NCI-H2107 (cell line): ENCODE measurements around the gene SLC46A1.
"Not testable (repeated sequence)": the region's sequence is repeated elsewhere in the genome, so short reads cannot be mapped to it uniquely, and the experiment has no call there.

Experiments used
- DNase-seq: peaks from one replicate; lab custom pipeline; 2025; lab: John Stamatoyannopoulos, UW

Gene SLC46A1

DNA sequence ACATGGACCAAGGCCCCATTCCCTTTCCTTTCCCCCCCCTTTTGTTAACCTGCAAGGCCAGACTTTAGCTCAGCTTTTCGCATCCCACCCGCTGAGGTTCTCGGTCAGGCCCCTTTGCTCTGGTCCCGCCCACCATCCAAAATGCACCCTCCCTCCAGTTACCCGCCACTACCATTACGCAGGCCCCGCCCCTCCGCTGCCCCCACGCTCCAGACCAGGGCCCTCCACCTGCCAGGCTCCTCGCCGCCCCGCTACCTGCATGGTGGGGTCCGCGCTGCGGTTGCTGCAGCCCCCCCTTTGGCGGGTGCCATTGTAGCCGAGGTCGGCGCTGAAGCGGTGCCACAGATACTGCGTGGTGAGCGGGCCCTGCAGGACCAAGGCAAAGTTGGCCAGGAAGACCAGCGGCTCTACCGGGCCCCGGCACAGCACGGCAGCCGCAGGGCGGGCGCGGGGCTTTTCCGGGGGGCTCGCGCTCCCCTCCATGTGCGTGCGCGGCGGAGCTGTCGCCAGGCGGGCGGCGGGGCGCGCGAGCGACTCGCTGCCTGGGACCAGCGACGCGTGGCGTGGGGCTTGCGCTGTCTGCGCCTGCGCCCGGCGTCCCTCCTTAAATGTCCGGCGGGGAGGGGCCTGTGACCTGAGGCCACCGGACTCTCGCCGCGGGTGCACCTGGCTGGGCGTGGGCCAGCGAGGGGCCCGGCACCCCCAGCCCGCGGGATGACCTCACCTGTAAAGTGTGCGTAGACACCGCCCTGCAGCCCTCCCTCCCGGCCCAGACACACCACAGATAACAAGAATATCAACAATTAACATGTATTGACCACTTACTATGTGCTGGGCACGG lies at the start of gene SLC46A1:
Gene SLC46A1 (minus strand): TSS at position 581 of the 841 bp plus-strand sequence. CDS start 98 bp downstream, at position 483.
- no peak for DNase-seq

DNA sequence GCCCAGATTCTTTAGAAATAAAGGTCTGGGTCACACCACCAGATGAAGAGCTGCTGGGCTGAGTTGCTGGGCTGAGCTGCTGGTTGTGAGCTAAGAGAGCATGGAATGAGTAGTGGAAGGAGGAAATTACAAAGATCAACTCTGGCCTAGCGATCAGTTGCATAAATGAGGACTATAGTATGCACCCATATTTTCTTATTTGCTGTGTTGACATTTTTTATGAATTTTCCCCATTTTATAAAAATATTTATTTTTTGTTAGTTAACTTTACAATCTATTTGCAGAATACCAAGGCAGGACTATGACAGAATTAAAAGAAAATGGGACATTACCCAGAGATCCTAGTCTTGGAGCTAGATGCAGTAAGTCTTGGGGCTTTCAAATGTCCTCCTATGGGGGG lies 43.8 kb upstream of the SLC46A1 start:
- DNase-seq = no peak

- no peak for DNase-seq
Observed at GRCh38 chr17:28447396-28447760, 41.4 kb upstream of the SLC46A1 start.

DNA sequence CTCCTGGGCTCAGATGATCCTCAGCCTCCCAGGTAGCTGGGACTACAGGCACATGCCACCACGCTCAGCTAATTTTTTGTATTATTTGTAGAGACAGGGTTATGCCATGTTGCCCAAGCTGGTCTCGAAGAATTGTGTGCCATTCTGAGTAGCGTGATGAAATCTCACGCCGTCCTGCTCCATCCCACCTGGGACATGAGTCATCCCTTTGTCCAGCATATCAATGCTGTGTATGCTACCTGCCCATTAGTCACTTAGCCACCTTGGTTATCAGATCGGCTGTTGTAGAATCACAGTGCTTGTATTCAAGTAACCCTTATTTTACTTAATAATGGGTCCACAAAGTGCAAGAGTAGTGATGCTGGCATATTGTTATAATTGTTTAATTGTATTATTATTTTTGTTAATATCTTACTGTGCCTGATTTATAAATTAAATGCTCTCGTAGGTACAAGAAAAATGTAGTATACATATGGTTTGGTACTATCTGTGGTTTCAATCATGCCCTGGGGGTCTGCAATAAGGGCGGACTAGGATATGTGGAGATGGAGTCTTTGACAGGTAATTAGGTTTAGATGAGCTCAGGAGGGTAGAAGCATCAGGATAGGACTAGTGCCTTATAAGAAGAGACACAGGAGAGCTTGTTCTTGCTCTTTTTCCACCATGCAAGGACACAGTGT lies 40.8 kb upstream of the SLC46A1 start:
- DNase-seq = no peak

GRCh38 chr17:28443901-28444638 lies 38.1 kb upstream of the SLC46A1 start:
- DNase-seq = no peak

GRCh38 chr17:28434326-28434725 lies 28.3 kb upstream of the SLC46A1 start:
- DNase-seq = not testable (repeated sequence)

GRCh38 chr17:28433721-28434120 lies 27.7 kb upstream of the SLC46A1 start:
- no peak for DNase-seq

DNA sequence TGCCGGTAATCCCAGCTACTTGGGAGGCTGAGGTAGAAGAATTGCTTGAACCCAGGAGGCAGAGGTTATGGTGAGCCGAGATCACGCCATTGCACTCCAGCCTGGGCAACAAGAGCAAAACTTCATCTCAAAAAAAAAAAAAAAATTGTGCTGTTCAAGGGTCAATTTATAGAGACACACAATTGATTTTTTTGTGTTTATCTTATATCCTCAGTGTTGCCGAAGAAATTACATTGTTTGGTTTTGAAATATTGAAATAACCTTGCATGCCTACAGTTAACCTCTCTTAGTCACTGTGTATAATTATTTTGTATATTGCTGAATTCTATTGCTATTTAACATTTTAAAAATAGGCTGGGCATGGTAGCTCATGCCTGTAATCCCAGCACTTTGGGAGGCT lies 22.0 kb upstream of the SLC46A1 start:
- not testable (repeated sequence) for DNase-seq

DNA sequence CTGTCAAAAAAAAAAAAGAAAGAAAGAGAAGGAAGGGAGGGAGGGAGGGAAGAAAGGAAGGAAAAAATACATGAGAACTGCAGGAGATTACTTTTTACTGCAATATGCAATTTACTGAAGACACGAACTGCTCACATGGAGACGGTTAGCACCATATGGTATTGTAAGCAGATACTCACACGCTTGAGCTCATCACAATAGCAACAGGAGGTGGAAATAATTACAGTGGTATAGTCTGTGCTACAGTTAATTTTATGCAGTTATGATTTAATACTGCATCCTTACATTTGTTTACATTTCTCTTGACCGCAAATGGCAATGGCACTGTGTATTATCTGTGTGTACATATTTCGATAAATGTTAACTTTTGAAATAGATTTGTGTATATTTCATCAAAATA lies 21.4 kb upstream of the SLC46A1 start:
- DNase-seq = no peak

DNA sequence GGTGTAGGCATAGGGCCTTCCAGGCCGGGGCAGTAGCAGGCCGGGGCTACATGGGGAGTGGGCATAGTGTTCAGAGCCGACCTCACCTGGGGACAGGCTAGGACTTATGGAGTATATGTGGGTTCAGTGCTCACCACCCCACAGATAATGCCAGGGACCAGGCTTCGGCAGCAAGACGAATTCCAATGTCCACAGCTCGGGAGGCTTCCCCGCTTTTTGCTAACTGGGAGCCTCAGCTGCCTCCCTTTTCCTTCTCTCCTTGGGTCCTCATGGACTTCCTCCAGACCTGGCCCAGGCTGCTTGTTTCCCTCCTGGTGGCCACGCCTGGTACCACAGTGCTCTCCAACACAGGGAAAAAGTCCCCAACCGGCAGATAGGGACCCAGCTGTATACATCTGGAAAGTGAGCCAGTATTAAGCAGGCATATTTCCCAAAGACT lies 20.1 kb upstream of the SLC46A1 start:
- DNase-seq = no peak

DNA sequence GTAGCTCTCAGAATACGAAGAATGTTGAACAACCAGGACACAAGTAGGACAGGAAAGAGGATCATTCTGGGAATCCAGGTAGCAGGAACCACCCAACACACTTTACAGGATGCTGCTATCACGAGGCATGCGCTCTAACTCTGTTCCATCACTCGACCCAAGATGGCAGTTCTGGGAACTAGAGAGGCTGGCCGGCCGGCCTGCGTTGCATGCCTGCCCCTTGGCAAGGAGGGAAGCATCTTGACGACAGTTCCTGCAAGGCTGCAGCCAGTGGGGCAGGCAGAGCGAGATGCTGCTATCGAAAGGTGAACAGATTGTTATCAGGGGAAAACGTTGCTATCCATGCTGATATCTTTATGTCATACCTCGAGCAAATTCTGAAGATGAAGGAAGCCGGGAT lies 19.2 kb upstream of the SLC46A1 start:
- DNase-seq = no peak

DNA sequence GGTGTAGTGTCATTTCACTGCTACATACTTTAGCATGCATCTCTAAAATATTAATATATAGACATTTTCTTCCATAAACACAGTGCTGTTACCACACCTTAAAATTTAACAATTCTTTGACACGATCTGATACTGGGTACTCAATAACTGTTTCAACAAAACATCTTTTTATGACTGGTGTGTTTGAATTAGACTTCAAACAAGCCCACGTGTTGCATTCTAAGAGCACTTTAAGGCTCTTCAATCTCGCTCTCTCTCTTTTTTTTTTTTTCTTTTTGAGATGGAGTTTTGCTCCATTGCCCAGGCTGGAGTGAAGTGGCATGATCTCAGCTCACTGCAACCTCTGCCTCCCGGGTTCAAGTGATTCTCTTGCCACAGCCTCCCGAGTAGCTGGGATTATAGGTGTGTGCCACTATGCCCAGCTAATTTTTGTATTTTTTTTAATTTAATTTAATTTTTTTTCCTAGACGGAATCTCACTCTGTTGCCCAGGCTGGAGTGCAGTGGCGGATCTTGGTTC lies 15.8 kb upstream of the SLC46A1 start:
- no peak for DNase-seq

GRCh38 chr17:28416703-28417311 lies 10.8 kb upstream of the SLC46A1 start:
- DNase-seq = no peak

DNA sequence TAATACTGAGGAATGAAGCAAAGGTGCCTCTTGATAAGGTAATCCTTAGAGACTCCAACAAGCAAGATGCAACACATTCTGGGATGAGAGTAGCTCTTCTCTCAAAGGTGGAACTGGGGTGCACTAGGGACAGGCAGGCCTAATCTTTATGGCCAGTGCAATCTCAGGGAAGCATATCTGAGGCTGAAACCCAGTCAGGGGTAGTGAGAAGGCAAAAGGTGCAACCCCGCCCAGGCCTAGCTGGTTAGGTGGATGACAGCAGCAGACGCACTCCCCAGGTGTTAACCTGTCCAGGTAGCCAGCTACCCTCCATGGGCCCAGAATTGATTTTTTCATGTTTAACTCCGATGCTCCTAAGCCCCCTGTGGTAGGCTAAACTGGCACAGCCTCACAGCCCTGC lies 9.9 kb upstream of the SLC46A1 start:
- DNase-seq = no peak

GRCh38 chr17:28413804-28414203 lies 7.8 kb upstream of the SLC46A1 start:
- DNase-seq = no peak

GRCh38 chr17:28412099-28412498 lies 6.1 kb upstream of the SLC46A1 start:
- no peak for DNase-seq

DNA sequence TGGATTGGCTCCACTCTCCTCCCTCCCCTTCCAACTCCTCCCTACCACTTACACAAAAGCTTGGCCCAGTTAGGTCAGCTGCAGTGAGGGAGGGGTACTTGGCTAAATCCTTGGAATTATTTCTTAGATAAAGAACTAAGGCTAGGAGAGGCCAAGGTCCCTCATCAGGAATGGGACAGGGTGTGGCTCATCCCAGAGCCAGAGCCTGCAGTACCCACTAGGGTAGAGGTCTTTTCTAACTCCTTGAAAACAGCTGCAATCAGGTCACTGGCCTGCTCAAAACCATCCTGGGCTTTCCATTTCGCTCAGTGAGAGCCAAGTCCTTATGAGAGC lies 1.9 kb upstream of the SLC46A1 start:
- DNase-seq = no peak

GRCh38 chr17:28407130-28407973 lies 1.3 kb upstream of the SLC46A1 start:
- no peak for DNase-seq

DNA sequence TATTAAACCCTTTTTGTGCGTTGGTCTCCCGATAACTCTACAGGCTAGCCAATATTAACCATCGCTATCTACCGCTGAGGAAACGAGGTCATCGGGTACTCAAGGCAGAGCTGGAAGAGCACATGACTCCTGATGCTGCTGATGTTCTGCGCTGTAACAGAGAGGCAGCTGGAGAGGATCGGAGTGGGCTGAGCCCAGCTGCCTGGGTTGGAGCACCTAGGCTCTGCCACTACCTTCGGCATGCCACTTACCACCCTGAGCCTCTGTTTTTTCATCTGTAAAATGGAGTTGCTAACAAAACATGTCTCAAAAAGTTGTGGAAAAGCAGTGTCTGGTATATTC lies 432 bp upstream of the SLC46A1 start:
- DNase-seq = no peak

DNA sequence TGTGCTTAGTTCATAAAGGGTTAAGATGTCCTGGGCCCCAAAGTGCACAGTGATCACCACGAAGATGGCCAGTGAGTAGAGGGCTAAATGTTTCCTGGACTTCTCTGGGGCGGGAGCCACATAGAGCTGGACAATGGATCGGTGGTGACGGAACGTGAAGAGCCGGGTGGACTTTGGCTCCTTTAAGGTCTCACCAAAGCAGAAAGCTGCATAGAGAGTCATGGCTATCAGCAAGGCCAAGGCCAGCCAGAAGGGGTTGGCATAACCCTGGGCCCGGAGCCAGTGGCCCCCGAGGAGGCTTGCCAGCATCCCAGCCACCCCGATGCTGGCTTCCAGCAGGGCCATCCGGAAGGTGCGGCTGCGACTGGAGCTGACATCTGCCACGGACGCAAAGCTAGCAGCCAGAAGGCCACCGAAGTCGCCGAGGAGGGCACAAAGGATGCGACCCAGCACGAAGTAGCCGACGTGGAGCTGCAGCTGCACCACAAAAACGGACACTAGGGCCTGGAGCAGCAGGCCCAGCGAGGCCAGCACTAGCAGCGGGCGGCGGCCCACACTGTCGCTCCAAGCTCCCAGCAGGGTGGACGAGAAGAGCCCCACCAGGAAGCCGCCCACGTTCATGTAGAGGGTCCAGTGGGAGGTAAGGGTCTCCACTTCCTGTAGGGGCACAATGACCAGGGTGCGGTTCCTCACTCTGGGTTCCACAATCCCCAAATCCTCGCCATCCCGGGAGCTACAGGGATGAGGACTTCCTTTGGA lies 1.0 kb downstream of the SLC46A1 start:
- no peak for DNase-seq

GRCh38 chr17:28404461-28404811 lies 1.6 kb downstream of the SLC46A1 start:
- no peak for DNase-seq
